Rectal smooth muscle tissue (tissue), 1 donor: ENCODE data around the gene FBRSL1.
A peak's percentile ranks its signal among the peaks of the same experiment; 100 is the strongest.
"Not testable (repeated sequence)": the region's sequence is repeated elsewhere in the genome, so short reads cannot be mapped to it uniquely, and the experiment has no call there.

Experiments
- H3K27ac ChIP-seq: one replicate; pipeline ENCODE4 v1.7.0; 2013; ENCODE audit warnings: low read depth, low read length, inconsistent platforms
- H3K27me3 ChIP-seq: one replicate; pipeline ENCODE4 v1.7.0; 2013; ENCODE audit warnings: low read length; ENCODE audit not compliant: control insufficient read depth, insufficient read depth
- H3K36me3 ChIP-seq: one replicate; pipeline ENCODE4 v1.7.0; 2013; ENCODE audit warnings: low read length; ENCODE audit not compliant: control insufficient read depth, insufficient read depth
- H3K4me1 ChIP-seq: one replicate; pipeline ENCODE4 v1.7.0; 2013; ENCODE audit warnings: low read length; ENCODE audit not compliant: control insufficient read depth, insufficient read depth
- H3K4me3 ChIP-seq: one replicate; pipeline ENCODE4 v1.7.0; 2013; ENCODE audit warnings: low read length
- H3K9ac ChIP-seq: one replicate; pipeline ENCODE4 v1.7.0; 2013; ENCODE audit warnings: low read length

The FBRSL1 gene

DNA sequence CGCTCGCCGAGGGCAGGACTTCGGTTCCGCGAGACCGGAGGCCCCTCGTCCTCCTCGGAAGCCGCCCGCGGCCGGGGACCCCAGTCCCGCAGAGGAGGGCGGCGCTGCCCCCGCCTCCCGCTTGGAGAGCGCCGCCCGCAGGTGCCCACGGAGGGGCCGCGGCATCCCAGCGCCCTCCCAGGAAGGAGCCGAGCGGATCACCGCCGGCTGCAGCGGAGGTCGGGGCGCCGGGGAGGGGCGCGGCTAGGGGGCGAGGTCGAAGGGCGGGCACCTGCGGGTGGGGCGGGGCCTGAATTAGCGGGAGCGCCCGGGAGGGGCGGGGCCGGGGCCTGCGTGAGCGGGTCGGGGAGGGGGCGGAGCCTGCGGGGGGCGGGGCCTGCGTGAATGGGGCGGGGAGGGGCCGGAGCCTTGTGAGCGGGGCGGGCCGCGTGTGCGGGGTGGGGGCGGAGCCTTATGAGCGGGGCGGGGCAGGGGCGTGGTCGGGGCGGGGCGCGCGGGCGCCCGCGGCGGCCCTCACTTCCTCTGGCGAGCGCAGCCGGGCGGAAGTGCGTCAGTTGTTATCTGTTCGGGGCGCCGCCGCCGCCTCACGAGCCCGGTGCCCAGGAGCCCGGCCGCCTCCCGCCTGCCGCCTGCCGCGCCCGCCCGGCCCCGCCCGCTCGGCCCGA is at the start of gene FBRSL1:
Gene FBRSL1 (plus strand): TSS at position 550 of the 665 bp plus-strand sequence.
- Histone ChIP-seq H3K27ac (no peak within 1 kb of the TSS), H3K4me1 (peaks cover 14% of the 10 kb centered on the region), H3K4me3 (peak within 1 kb of the TSS; percentile 87), H3K27me3 (no peaks in the 10 kb centered on the region), H3K9ac (peak within 1 kb of the TSS; percentile 72), H3K36me3 (no peaks in the 10 kb centered on the region)

DNA sequence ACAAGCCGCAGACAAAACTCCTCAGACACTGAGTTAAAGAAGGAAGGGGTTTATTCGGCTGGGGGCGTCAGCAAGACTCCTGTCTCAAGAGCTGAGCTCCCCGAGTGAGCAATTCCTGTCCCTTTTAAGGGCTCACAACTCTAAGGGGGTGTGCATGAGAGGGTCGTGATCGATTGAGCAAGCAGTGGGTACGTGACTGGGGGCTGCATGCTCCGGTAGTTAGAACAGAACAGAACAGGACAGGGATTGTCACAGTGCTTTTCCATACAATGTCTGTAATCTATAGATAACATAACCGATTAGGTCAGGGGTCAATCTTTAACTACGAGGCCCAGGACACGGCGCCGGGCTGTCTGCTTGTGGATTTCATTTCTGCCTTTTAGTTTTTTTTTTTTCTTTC is 49.5 kb upstream of the FBRSL1 start:
- not testable (repeated sequence) for H3K27me3 ChIP-seq, H3K36me3 ChIP-seq, H3K4me3 ChIP-seq, H3K4me1 ChIP-seq, H3K27ac ChIP-seq, H3K9ac ChIP-seq

DNA sequence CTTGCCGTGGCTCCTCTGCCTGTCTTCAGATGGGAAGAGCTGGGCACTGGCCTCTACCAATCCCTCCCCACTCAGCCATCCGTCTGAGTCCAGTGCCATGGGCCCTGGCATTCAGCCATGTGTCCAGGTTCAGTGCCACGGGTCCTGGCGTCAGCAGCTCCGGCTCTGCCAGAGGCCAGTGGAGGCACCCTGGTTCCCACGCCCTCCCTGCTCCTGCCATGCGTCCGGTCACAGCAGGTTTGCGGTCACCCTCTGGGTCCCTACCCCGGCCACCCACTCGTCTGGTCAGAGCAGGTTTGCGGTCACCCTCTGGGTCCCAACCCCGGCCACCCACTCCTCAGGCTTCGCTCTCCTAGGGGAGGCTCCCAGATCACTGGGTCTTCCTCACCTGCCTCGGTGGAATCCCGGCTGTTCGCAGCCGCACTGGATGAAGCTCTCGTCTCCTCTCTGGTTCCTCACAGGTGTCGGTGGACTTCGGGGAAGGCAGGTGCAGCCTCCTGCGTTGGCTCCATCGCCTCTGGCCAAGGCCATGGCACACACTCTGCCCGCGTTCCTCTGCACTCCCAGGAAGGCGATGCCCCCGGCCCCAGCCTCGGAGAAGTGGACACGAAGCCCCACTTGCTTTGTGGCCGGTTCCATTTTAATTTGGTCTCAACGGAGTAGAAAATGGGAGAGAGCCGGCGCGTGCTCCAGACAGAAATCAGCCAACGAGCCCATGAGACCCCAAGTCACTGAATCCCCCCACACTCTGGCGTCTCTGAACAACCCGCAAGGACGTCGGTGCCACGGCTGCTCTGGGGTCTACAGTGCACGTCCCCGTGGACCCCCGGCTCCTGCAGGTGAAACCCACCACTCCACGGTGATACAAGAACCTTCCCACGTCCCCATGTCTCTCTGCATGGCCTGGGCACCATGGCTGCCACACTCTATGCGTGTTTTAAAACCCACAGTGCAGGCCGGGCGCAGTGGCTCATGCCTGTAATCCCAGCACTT is 47.8 kb upstream of the FBRSL1 start:
- Histone ChIP-seq H3K4me3 (no peak overlapping the region), H3K4me1 (no peaks in the 10 kb centered on the region), H3K27me3 (peaks cover 4% of the 10 kb centered on the region), H3K27ac (no peak overlapping the region), H3K9ac (no peak overlapping the region), H3K36me3 (no peaks in the 10 kb centered on the region)

DNA sequence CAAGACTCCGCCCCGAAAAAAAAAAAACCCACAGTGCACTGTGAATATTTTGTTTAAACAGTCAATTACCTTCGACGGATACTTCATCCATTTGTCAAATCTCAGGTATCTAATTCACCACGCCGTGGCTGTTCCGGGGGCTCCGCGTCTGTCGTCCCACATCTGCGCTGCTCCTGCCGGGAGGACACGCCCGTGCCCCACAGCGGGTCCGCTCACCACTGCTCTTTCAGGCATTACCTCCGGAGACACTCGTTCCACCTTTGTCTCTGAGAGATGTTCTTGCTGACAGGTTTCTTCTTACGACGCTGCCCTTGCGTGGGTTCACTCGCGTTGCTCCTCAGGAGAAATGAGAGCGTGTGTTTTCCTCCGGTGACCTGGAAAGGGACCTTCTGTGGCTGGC is 46.9 kb upstream of the FBRSL1 start:
- no peaks in the 10 kb centered on the region for H3K36me3 ChIP-seq
- no peak overlapping the region for H3K27ac ChIP-seq
- no peak overlapping the region for H3K9ac ChIP-seq
- H3K4me3 ChIP-seq, result no peak overlapping the region
- no peaks in the 10 kb centered on the region for H3K27me3 ChIP-seq
- no peaks in the 10 kb centered on the region for H3K4me1 ChIP-seq

DNA sequence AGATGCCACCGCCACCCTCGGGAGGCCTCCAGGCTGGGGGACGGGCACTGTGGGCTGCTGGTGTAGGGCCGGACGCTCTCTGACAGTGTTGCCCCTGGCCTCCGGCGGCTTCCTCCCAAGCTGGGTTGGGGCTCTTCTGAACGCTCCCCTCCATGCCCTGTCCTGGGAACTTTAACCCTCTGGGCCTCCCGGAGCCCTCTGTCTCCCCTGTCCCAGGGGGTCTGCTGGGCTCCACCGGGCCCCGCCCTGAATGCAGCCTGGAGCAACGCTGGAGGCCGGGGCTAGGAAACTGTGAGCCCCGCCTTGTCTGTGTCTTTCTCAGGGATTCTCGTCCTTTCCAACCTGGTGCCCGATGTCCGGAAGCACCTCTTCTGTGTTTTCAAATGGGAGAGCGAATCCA is 45.7 kb upstream of the FBRSL1 start:
- Histone ChIP-seq H3K27me3 (no peaks in the 10 kb centered on the region), H3K27ac (no peak overlapping the region), H3K4me1 (no peaks in the 10 kb centered on the region), H3K36me3 (no peaks in the 10 kb centered on the region), H3K4me3 (no peak overlapping the region), H3K9ac (no peak overlapping the region)

DNA sequence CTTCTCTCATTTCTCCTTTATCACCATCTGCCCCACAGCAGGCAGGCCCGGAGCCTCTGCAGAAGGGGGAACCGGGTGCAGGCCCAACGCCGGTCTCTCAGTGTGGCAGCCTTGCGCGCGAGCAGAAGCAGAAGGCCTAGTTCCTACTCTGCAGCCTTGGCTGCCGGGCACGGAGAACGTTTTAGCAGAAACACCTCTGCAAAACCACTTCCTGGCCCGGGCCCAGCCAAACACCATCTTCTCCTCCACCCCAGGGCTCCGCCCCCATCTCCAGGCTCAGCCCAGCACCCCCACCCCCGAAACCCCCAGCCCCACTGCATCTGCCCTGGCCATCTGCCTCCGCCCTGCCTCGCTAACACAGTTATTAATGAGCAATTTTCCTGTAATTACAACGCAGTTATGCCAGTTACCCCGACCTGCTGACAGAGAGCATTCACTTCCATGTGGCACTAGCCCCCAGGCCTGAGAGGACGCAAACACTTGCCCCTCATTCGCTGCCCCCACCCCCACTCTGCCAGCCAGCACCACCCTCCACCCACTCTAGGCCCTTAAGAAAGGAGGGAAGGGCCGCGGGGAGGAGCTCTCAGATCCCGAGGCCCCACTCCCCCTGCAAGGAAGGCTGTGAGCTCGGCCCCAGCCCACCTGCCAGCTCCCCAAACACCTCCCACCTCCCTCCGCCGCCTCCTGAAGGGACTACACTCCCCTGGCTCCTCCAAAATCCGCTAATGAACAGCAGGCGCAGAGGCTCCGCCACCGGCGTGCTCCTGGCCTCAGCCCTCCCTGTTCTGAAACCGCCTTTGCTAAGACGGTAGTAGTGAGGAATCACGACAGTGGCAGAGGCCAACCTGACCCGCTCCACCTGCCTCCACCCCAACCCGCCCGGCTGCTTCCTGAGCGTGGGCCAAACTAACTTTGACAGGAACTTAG is 44.7 kb upstream of the FBRSL1 start:
- Histone ChIP-seq H3K4me1 (no peaks in the 10 kb centered on the region), H3K4me3 (peak overlapping the region; percentile 52), H3K9ac (peak overlapping the region; percentile 40), H3K27ac (peak overlapping the region; percentile 14), H3K36me3 (no peaks in the 10 kb centered on the region), H3K27me3 (no peaks in the 10 kb centered on the region)

DNA sequence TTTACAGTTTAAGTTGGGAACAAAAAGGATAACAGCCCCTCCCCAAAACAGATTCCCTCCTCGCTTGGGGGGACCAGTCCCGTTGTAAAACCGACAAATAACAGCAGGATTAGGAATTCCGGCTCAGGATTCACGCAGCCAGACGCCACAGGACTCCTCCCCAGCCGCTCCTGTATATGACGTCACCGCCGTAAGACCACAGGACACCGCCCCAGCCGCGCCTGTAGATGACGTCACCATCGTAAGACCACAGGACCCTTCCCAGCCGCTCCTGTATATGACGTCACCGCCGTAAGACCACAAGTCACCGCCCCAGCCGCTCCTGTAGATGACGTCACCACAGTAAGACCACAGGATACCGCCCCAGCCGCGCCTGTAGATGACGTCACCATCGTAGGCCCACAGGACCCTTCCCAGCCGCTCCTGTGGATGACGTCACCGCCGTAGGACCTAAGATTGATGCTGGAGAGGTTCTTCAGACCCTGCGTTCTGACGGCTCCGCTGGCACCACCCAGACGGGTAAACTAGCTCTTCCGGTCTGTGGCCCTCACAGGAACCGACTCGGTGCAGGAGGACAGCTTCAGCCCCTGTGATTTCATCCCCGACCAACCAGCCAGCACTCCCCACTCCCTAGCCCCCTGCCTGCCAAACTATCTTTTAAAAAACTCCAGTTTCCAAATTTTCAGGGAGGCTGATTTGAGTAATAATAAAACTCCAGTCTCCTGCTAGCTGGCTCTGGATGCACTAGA is 43.9 kb upstream of the FBRSL1 start:
- Histone ChIP-seq H3K4me1 (no peaks in the 10 kb centered on the region), H3K36me3 (no peaks in the 10 kb centered on the region), H3K9ac (no peak overlapping the region), H3K4me3 (peak overlapping the region; percentile 52), H3K27me3 (no peaks in the 10 kb centered on the region), H3K27ac (peak overlapping the region; percentile 14)

DNA sequence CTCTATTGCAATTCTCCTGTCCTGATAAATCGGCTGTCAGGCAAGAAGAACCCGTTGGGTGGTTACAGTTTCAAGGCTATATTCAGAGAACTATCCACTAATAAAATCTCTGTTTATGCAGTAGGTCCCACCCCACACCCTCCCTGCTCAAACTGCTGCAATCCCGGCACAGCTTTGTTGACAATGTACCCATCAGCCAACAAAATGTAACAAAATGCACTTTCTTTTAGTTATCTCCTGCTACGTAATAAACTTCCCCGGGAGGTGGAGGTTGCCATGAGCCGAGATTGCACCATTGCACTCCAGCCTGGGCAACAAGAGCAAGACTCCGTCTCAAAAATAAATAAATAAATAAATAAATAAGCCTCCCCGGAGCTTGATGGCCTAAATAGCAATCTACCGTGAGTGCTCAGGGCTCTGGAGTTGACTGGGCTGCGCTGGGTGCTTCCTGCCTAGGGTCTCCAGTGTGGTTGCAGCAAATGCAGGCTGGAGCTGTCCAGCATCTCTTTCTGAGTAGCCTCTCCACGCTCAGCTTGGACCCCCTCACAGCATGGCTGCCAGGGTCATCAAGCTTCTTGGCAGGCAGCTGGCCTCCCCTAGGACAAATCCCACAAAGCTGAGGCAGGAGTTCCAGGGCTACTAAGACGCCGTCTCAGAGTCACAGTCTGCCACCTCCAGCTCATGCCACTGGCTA is 43.2 kb upstream of the FBRSL1 start:
- H3K27ac ChIP-seq, result peak overlapping the region; percentile 14
- no peak overlapping the region for H3K9ac ChIP-seq
- H3K4me3 ChIP-seq, result no peak overlapping the region

DNA sequence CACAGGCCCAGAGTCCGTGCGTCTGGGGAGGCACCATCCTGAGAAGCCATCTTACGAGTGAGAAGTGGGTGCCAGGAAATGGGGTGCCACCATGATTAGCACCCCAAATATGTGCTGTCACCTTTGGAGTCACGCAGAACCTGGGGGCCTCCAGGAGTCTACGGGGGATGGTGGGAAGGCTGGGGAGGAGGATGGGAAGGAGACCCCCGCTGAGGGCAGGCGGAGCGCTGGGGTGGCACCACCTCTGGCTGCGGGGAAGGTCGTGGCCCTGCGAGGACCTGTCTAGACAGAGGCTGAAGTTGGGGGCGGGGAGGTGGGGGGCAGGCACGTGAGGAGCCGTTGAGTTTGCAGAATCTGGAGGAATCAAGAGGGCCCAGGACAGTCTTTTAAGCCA is 42.6 kb upstream of the FBRSL1 start:
- no peaks in the 10 kb centered on the region for H3K4me1 ChIP-seq
- H3K27ac ChIP-seq, result no peak overlapping the region
- no peaks in the 10 kb centered on the region for H3K27me3 ChIP-seq
- no peak overlapping the region for H3K4me3 ChIP-seq
- no peaks in the 10 kb centered on the region for H3K36me3 ChIP-seq
- H3K9ac ChIP-seq, result no peak overlapping the region

More for the DNA sequence above, 43.2 kb upstream of the FBRSL1 start:
- H3K4me1 ChIP-seq, result no peaks in the 10 kb centered on the region
- H3K27me3 ChIP-seq, result no peaks in the 10 kb centered on the region
- no peaks in the 10 kb centered on the region for H3K36me3 ChIP-seq

DNA sequence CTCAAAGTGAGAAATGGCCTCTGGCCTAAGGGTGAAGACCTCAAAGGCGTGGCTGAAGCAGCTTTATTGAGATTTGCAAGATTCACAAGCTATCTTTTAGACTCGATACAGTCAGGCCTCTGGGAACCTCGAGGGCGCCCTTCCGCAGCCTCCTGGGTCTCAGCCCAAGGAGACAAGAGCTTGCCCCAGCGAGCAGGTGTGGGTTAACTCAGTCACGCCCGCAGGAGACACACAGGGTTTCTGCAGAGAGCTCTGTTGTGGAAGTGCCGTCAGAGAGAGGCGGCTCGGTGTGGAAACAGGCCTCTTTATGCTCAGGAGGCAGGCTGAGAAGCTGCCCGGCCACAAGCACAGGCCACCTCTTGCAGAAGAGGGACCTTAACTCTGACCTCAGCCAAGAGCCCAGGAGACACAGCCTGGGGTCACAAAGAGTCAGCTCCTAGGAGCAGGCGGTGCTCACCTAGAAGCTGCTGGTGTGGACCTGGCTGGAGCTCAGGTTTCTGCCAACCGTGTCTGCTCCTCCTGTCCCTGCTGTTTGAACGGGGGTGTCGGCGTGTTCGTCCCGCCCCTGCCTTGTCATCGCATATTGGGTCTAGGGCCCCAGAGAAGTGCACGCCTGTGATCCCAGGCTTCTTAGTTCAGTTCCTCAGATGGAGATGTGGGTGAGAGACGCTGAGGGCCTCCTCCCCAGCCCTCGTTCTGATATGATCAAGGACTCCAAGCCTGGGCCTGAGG is 42.1 kb upstream of the FBRSL1 start:
- Histone ChIP-seq H3K27ac (no peak overlapping the region), H3K4me1 (no peaks in the 10 kb centered on the region), H3K36me3 (no peaks in the 10 kb centered on the region), H3K4me3 (no peak overlapping the region), H3K27me3 (no peaks in the 10 kb centered on the region), H3K9ac (no peak overlapping the region)

DNA sequence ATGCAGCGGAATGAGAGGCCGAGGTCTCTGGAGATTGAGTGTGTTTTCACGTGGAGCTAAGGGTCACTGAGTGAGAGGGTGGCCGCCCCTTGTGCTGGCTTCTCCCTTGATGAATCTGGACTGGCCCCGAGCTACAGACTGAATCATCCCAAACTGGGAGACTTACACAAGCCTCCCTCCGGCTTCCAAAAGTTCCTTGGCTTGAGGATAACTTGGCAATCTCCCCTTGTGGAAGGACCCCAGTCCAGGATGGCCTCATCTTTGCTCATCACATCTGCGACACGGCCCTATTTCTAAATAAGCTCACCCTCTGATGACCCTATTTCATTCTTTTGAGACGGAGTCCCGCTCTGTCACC is 41.5 kb upstream of the FBRSL1 start:
- no peak overlapping the region for H3K4me3 ChIP-seq
- no peaks in the 10 kb centered on the region for H3K27me3 ChIP-seq
- no peak overlapping the region for H3K27ac ChIP-seq

More for the DNA sequence above, 41.5 kb upstream of the FBRSL1 start:
- H3K36me3 ChIP-seq, result no peaks in the 10 kb centered on the region
- no peaks in the 10 kb centered on the region for H3K4me1 ChIP-seq
- H3K9ac ChIP-seq, result no peak overlapping the region
